T-helper 17 cell (primary cell): ENCODE data around the gene CACNA2D3. TPM values are rescaled to one million over a fixed set of nuclear protein-coding genes. Genes with fewer than 3 reads are reported as not detected.

Experiments used
- ATAC-seq: fragments of 150-1000 bp; cut with Tn5 transposase; 2 replicates; pipeline ENCODE4 v1.10.0; 2021; ENCODE audit warnings: mild to moderate bottlenecking, moderate library complexity
- DNase-seq, 3 donors: peaks; one replicate each; pipeline versions ENCODE4 v3.0.0 to v3.0.0-alpha.2; 2020 to 2021
- H3K9me3 ChIP-seq: one replicate; pipeline ENCODE4 v1.7.0; 2013; ENCODE audit warnings: low read length, mild to moderate bottlenecking; ENCODE audit not compliant: control insufficient read depth, poor library complexity, severe bottlenecking
- H3K27ac Mint-ChIP-seq: one replicate; pipeline ENCODE4 v1.8.0; 2022; ENCODE audit warnings: mild to moderate bottlenecking, moderate library complexity, mixed read lengths
- H3K27me3 Mint-ChIP-seq: one replicate; pipeline ENCODE4 v1.8.0; 2022; ENCODE audit warnings: mixed read lengths
- H3K36me3 Mint-ChIP-seq: one replicate; pipeline ENCODE4 v1.8.0; 2022; ENCODE audit warnings: low read depth, mixed read lengths
- H3K4me1 Mint-ChIP-seq: one replicate; pipeline ENCODE4 v1.8.0; 2022; ENCODE audit warnings: mild to moderate bottlenecking, mixed read lengths
- H3K4me3 Mint-ChIP-seq: one replicate; pipeline ENCODE4 v1.8.0; 2022; ENCODE audit warnings: mild to moderate bottlenecking, moderate library complexity, mixed read lengths
- total RNA-seq, 4 donors: library from RNA in 2 of 4; stranded (reverse) in 2 of 4; gene quantifications; one replicate each; pipeline ENCODE4 v1.2.3 and lab custom pipeline; 2022 to 2026

Gene CACNA2D3
- total RNA-seq, 2 donors from 2014 or later = 0.08 TPM; not detected in 1

DNA sequence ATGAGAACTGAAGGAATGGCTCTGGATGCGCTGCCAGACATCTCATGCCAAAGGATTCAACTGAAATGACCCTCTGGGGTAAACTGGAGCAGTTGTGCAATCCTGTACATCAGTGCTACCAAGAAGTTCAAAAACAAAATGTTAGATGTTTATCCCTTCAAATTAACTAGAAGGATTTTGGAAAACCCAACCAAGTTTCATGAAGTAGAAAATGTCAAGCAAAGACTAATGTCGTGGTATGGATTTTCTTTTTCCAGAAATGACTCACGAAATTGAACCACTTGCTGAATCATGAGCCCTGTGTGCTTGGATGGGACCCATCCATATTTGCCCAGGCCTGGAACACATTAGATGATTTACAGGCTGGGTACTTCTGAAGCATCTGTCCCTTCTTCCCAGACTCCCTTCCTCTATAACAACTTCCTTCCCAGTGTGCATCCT is 703.9 kb downstream of the CACNA2D3 start:
- H3K27ac Mint-ChIP-seq = no peak overlapping the region
- ATAC-seq = no peak
- DNase-seq = no peak
- no peaks in the 10 kb centered on the region for H3K36me3 Mint-ChIP-seq
- H3K4me1 Mint-ChIP-seq = no peaks in the 10 kb centered on the region
- no peak overlapping the region for H3K4me3 Mint-ChIP-seq
- no peaks in the 10 kb centered on the region for H3K27me3 Mint-ChIP-seq
- no peaks in the 10 kb centered on the region for H3K9me3 ChIP-seq

DNA sequence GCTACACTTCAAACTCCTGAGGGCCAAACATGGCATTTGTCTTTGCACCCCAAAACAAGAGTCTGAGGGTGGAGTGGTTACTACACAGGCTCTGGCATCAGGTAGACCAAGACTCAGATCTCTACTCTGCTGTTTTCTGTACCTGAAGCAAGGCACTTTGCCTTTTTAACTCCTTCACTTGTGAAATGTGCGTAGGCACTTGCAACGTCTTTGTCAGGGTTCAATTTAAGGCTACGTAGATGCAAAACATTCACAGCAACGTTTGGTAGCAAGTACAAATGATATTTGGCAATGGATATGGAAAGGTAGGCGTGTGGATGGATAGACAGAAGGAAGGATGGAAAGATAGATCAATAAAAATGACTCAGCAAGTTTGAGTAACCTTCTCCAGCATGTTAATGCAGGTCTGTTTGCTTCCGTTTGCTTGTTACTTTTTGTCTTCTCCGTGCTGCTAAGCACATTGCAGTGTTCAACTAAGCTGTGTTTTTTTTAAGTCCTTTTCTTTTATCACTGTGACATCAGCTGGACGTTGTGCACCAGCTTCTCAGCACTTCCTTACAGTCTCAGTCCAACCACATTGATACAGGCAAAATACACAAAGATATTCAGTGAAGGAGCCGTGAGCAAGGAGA is 704.8 kb downstream of the CACNA2D3 start:
- Mint-ChIP-seq H3K27ac (no peak overlapping the region), H3K27me3 (no peaks in the 10 kb centered on the region), H3K4me1 (no peaks in the 10 kb centered on the region), H3K36me3 (no peaks in the 10 kb centered on the region), H3K4me3 (no peak overlapping the region)
- H3K9me3 ChIP-seq = no peaks in the 10 kb centered on the region
- DNase-seq (no peak), ATAC-seq (no peak)

DNA sequence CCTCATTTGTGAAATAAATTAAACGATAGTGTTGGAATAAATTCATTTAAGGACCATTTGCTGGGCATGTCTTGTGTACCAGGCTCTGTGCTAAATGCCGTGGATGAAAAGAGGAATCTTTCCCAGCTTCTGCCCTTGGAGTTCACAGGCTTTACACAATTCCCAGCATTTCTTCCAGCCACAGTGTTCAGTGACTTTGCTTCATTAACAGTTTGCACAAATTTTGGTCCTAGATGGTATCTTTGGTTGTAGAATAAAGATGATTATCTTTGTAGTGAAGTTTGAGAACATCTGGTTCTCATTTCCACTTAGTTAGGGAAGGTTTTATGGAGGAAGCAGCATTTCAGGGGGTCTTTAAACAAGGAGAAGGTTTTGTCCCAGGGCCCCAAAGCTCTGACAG is 705.4 kb downstream of the CACNA2D3 start:
- Mint-ChIP-seq H3K4me1 (no peaks in the 10 kb centered on the region), H3K4me3 (no peak overlapping the region), H3K27ac (no peak overlapping the region), H3K36me3 (no peaks in the 10 kb centered on the region), H3K27me3 (no peaks in the 10 kb centered on the region)
- DNase-seq = no peak
- ATAC-seq = no peak
- no peaks in the 10 kb centered on the region for H3K9me3 ChIP-seq

DNA sequence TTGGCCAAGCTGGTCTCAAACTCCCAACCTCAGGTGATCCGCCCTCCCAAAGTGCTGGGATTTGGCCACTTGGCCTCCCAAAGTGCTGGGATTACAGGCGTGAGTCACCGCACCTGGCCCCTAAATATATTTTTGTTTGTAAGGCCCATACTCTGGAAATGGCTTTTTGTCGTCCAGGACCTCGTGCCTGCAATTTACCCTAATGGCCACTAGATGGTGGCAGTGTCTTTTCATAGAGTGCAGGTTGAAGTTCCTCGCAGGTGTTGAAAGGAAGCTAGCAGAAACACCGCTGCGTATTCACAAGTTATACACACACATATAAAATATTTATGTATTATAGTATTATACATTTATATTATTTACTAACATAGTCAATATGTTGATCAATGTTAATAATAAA is 708.3 kb downstream of the CACNA2D3 start:
- Mint-ChIP-seq H3K4me3 (no peak overlapping the region), H3K4me1 (no peaks in the 10 kb centered on the region), H3K27ac (no peak overlapping the region), H3K36me3 (no peaks in the 10 kb centered on the region), H3K27me3 (no peaks in the 10 kb centered on the region)
- no peaks in the 10 kb centered on the region for H3K9me3 ChIP-seq
- ATAC-seq = no peak
- no peak for DNase-seq

DNA sequence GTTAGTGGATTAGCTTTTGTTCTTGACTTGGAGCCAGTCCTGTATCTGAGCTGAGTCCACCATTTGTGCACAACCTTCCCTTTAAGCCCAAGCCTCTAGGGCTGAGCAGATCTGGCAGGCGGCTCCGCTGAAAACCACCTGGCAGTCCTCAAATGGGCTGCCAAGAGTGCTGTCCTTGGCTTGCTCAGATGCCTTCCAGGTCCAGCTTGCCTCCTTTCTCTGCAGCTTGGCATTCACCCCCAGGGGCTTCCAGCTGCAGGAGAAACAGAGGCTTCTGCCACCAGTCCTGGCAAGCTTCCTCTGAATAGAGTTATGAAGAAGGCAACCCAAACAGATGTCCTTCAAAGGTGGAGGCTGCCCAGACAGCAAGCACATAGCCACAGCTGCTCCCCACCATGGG is 708.8 kb downstream of the CACNA2D3 start:
- H3K27me3 Mint-ChIP-seq = no peaks in the 10 kb centered on the region
- H3K4me1 Mint-ChIP-seq = no peaks in the 10 kb centered on the region
- no peaks in the 10 kb centered on the region for H3K9me3 ChIP-seq
- H3K36me3 Mint-ChIP-seq = no peaks in the 10 kb centered on the region
- H3K27ac Mint-ChIP-seq = no peak overlapping the region
- no peak for DNase-seq
- no peak for ATAC-seq
- no peak overlapping the region for H3K4me3 Mint-ChIP-seq

DNA sequence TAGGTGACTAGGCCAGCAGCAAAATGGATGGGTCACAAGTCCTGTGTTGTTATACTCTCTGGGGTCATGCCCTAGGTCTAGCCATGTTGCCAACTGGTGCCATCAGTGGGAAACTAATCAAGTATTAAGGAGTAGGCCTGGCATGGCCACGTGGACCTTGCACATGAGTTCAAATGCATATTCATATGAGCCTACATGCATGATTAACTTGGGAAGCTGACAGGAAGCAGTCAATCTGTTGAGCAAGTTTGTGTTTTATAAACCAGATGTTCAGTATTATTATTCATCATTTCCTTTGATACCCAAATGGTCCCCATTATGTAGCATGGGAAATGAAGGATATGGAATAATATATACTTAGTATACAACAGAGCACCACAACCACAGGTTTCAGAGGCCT is 710.5 kb downstream of the CACNA2D3 start:
- Mint-ChIP-seq H3K27me3 (no peaks in the 10 kb centered on the region), H3K4me1 (no peaks in the 10 kb centered on the region), H3K4me3 (no peak overlapping the region), H3K36me3 (no peaks in the 10 kb centered on the region), H3K27ac (no peak overlapping the region)
- DNase-seq (no peak), ATAC-seq (no peak)
- no peaks in the 10 kb centered on the region for H3K9me3 ChIP-seq

DNA sequence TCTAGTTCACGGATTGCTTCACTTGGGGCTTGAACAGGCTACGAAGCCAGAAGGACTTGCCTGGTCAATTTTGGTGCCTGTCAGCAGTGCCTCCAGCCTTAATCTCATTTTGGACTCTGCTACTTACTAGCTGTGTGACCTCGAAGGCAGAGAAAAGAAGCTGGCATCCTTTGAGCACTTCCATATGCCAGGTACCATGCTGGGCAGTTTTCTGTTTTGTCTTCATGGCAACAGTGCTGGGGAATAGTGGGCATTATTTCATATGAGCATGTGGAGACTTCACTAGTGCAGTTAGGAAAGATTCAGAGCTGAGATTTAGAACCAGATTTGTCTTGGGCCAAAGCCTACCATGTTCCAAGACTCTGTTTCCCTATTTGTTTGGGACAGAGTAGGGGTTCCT is 713.3 kb downstream of the CACNA2D3 start:
- no peaks in the 10 kb centered on the region for H3K9me3 ChIP-seq
- H3K4me3 Mint-ChIP-seq = no peak overlapping the region
- no peak overlapping the region for H3K27ac Mint-ChIP-seq
- DNase-seq (no peak), ATAC-seq (no peak)
- no peaks in the 10 kb centered on the region for H3K36me3 Mint-ChIP-seq
- no peaks in the 10 kb centered on the region for H3K4me1 Mint-ChIP-seq
- no peaks in the 10 kb centered on the region for H3K27me3 Mint-ChIP-seq

DNA sequence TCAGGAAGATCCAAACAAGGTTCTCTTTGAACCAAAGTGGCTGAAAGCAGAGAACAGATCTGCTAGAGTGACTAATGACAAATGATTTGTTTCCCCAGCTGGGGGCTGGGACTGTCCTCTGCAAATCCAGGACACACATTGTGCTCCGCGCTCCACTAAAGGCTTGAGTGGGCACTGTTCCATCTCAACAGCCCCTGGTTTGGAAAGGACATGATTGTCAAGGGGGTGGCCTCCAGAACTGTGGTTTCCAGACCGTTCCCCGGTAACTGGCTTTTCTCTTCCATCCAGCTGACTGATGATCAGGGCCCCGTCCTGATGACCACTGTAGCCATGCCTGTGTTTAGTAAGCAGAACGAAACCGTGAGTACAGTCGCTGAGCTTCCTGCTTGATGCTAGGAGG is 714.5 kb downstream of the CACNA2D3 start:
- no peaks in the 10 kb centered on the region for H3K36me3 Mint-ChIP-seq
- H3K27me3 Mint-ChIP-seq = no peaks in the 10 kb centered on the region
- no peak overlapping the region for H3K4me3 Mint-ChIP-seq
- ATAC-seq (no peak), DNase-seq (no peak)
- no peak overlapping the region for H3K27ac Mint-ChIP-seq
- no peaks in the 10 kb centered on the region for H3K4me1 Mint-ChIP-seq
- no peaks in the 10 kb centered on the region for H3K9me3 ChIP-seq

DNA sequence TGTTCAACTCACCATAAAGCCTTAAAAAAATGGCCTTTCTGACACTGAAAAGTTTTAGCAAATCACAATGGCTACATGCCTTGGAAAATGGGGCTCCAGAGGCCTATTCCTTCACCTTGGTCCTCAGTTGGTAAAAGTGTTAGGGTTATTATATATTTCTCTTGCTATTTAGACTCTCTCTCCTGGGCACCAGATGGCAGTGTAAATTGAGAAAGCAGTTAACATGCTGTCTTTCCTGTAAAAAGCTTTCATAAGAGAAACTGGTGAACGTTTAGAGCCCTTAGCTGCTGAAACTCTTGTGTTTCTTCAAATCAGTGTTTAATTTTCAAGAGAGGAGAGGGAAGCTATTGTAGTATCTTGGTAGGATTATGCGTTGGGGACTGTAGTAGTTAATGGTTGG is 715.6 kb downstream of the CACNA2D3 start:
- Mint-ChIP-seq H3K4me1 (no peaks in the 10 kb centered on the region), H3K27me3 (no peaks in the 10 kb centered on the region), H3K27ac (no peak overlapping the region), H3K36me3 (no peaks in the 10 kb centered on the region), H3K4me3 (no peak overlapping the region)
- no peak for DNase-seq
- ATAC-seq = no peak
- no peaks in the 10 kb centered on the region for H3K9me3 ChIP-seq

DNA sequence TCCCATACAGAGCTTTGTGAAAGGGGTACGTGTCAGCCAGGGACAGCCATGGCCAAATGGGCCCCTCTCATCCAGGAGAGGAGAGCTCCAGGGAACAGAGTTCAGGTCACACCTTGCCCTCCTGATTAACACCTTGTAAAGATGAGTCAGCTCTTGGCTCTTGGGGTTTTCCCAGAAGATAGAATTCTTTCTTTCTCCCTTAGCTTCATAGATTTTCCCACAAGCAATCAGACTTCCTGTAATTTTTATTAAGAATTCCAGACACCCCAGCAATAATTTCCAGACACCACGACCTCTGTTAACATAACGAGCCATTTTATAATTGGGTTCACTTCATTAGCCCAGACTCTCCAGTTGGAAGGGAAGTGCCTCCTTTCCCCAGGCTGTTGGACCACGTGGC is 719.1 kb downstream of the CACNA2D3 start:
- Mint-ChIP-seq H3K4me3 (no peak overlapping the region), H3K27ac (no peak overlapping the region)

DNA sequence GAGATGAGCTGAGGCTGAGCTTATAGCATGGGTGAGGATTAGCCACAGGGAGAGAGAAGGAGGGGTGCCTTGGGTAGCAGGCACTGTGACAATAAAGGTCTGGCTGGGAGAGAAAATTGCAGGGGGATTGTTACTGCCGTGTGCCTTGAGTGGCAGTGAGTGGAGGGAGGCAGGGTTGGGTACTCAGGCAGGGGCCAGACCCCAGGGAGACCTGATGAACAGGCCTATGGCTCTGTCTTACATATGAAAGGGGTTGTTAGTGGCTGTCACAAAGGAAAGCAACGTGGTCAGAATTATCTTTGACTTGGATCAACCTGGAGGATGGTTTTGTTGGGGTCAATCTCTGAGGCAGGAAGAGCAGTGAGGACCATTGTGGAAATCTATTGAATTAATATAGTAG is 721.0 kb downstream of the CACNA2D3 start:
- no peaks in the 10 kb centered on the region for H3K9me3 ChIP-seq
- H3K27ac Mint-ChIP-seq = no peak overlapping the region
- H3K27me3 Mint-ChIP-seq = no peaks in the 10 kb centered on the region
- H3K4me3 Mint-ChIP-seq = no peak overlapping the region
- H3K36me3 Mint-ChIP-seq = no peaks in the 10 kb centered on the region
- no peak for ATAC-seq
- H3K4me1 Mint-ChIP-seq = no peaks in the 10 kb centered on the region
- DNase-seq = no peak

More for the DNA sequence above, 719.1 kb downstream of the CACNA2D3 start:
- no peaks in the 10 kb centered on the region for H3K4me1 Mint-ChIP-seq
- no peaks in the 10 kb centered on the region for H3K36me3 Mint-ChIP-seq
- H3K9me3 ChIP-seq = no peaks in the 10 kb centered on the region
- DNase-seq (no peak), ATAC-seq (no peak)
- H3K27me3 Mint-ChIP-seq = no peaks in the 10 kb centered on the region

DNA sequence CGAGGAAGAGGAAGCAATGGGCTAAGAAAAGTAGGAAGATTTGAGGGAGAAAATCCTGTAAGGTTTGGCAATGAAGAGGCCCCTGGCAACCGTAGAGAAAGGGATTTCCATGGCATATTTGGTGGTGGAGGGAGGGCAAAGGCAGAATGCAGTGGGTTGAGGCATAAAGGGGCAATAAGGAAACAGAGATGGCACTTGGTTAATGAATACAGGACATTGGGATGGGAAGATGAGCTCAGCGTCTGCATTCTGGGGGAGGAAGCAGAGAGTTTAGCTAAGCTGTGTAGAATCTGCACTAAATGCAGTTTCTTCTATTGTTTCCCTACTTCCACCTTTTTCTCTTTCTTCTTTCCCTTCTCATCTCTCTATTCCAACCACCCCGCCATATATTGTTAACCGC is 721.9 kb downstream of the CACNA2D3 start:
- ATAC-seq (no peak), DNase-seq (no peak)
- Mint-ChIP-seq H3K4me1 (no peaks in the 10 kb centered on the region), H3K36me3 (no peaks in the 10 kb centered on the region), H3K27me3 (no peaks in the 10 kb centered on the region), H3K4me3 (no peak overlapping the region), H3K27ac (no peak overlapping the region)
- no peaks in the 10 kb centered on the region for H3K9me3 ChIP-seq

DNA sequence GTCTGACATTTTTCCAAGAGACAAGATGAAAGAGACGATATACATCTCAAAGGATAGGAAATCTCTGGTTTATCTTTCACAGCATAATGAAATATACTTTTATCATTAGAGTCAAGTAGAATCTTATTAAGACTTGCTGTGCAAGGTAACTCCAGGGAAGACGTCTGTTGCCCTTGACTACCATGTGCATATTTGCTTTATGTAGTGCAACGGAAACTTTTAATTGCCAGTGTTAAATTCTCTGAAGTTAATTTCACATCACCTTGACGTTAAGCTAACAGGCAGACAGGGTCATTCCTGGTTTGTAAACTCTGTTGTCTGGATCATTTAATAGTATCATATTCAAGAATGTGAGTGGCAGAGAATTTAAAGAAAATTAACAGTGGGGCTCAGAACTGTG is 722.7 kb downstream of the CACNA2D3 start:
- no peak overlapping the region for H3K27ac Mint-ChIP-seq
- H3K4me3 Mint-ChIP-seq = no peak overlapping the region

DNA sequence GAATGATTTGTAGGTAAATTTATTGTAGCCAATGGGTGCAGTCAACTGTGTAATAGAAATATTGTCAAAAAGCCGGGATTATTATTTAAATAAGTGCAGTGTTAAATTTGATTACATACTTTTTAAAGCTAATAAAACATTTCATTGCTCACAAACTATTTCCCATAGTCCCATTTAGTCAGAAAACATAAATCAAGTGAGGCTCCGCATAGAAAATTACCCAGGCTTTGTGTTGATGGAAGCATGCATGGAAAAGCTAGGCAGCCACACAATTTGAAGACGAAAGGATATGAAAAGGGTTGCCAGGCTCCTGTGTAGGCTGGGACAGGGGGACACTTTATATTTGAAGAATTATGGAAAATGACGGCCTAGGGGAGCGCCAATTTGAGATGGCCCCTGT is 723.2 kb downstream of the CACNA2D3 start:
- H3K27ac Mint-ChIP-seq = no peak overlapping the region
- H3K27me3 Mint-ChIP-seq = peaks cover 4% of the 10 kb centered on the region
- no peak overlapping the region for H3K4me3 Mint-ChIP-seq
- no peaks in the 10 kb centered on the region for H3K4me1 Mint-ChIP-seq
- DNase-seq (no peak), ATAC-seq (no peak)
- H3K9me3 ChIP-seq = no peaks in the 10 kb centered on the region
- H3K36me3 Mint-ChIP-seq = no peaks in the 10 kb centered on the region

More for the DNA sequence above, 722.7 kb downstream of the CACNA2D3 start:
- no peaks in the 10 kb centered on the region for H3K4me1 Mint-ChIP-seq
- no peak for ATAC-seq
- no peaks in the 10 kb centered on the region for H3K27me3 Mint-ChIP-seq
- DNase-seq = no peak
- H3K36me3 Mint-ChIP-seq = no peaks in the 10 kb centered on the region
- no peaks in the 10 kb centered on the region for H3K9me3 ChIP-seq
